Frontal cortex (tissue), 4 donors: ENCODE measurements around the gene NOS1AP. TPM values are rescaled to one million over a fixed set of nuclear protein-coding genes. Genes with fewer than 3 reads are reported as not detected.

Source experiments
- DNase-seq, 2 donors: peaks; one replicate each; pipeline ENCODE4 v3.0.0; 2012; ENCODE audit warnings: low spot score in 2 of 2
- FAIRE-seq: peaks from 2 replicates; lab custom pipeline; 2012; peaks lifted over from hg19 to GRCh38; lab: Jason Lieb, UNC
- total RNA-seq: library from RNA; depleted of rRNA; stranded (reverse); fragments of >200 nt; gene quantifications from one replicate; pipeline ENCODE4 v1.2.3, GENCODE V29; 2014
- donor health status: control.
- donor health status: control.
- donor health status: control.

NOS1AP gene
- total RNA-seq, 1 donor from 2014 or later = 4.9 TPM

DNA sequence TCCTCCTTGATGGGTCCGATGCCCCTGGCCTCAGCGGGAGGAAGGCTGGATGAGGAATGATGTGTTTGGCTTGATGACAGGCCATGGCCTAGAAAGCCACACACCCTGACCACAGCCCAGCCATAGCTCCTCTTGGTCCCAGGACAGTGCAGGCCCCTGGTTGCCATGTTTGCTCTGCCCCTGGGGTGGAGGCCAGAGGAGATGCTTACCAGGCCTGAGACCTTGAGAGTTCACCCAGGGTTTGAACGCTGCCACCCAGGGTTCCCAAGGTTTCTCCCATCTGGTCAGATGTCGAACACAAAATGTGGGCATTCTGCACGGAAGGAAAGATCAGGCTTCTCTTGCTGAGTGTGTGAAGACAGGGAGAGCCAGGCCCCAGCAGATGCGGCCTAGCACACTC lies 314.6 kb downstream of the NOS1AP start:
- FAIRE-seq = no peak
- DNase-seq = no peak

GRCh38 chr1:162384601-162385279 lies 315.2 kb downstream of the NOS1AP start:
- FAIRE-seq (no peak), DNase-seq (no peak)

- FAIRE-seq (no peak), DNase-seq (no peak)
Measured at GRCh38 chr1:162385280-162385623, 315.8 kb downstream of the NOS1AP start.

GRCh38 chr1:162385702-162386101 lies 316.2 kb downstream of the NOS1AP start:
- DNase-seq (no peak), FAIRE-seq (no peak)

GRCh38 chr1:162386292-162387225 lies 317.1 kb downstream of the NOS1AP start:
- no peak for DNase-seq
- no peak for FAIRE-seq

- FAIRE-seq = no peak
- no peak for DNase-seq
Measured at GRCh38 chr1:162387226-162388082, 318.0 kb downstream of the NOS1AP start.

- FAIRE-seq (no peak), DNase-seq (no peak)
Measured at GRCh38 chr1:162388083-162388594, 318.6 kb downstream of the NOS1AP start.

- DNase-seq (no peak), FAIRE-seq (no peak)
Measured at GRCh38 chr1:162388615-162389014, 319.1 kb downstream of the NOS1AP start.

DNA sequence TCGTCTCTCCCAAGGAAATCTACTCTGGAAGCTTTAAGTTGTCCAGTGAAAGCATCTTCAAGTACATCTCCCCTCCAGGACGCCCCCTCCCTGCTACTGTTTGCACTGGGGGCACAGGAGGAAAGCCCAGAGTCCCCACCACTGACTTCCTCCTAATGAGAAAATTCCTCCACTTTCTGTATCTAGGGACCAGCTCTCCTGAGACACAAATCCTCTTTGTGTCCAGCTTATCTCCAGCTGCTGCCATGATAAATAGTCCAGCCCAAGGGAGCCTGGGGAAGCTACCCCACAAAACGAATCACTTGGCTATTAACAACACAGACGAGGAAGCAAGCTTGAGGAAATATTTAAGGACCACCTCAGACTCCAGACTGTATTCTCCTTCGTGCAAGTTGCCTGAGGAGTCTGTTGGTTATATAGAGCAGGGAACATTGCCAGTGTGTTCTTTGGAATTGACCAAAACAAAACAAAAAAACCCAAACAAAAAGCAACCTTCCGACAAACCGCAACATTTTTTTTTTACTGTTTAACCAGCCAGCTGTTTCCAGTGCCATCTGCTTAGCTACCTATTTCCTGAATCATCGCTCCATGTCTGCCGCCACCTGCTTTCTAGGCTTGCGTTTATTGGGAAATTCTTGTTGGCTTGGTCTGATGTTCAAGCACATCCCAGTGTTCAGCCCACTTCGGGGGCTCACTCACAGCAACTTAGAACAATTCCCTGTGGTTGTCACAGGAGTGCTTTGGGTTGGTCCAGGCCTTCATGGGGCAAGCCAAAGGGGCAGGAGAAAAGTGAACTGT lies 319.7 kb downstream of the NOS1AP start:
- no peak for FAIRE-seq
- DNase-seq = no peak

GRCh38 chr1:162389971-162390370 lies 320.5 kb downstream of the NOS1AP start:
- FAIRE-seq (no peak), DNase-seq (no peak)

GRCh38 chr1:162390396-162391185 lies 321.1 kb downstream of the NOS1AP start:
- DNase-seq (no peak), FAIRE-seq (no peak)

- FAIRE-seq (no peak), DNase-seq (peak in 1 of 2 donors; percentile 42)
Measured at GRCh38 chr1:162391790-162392563, 322.5 kb downstream of the NOS1AP start.

DNA sequence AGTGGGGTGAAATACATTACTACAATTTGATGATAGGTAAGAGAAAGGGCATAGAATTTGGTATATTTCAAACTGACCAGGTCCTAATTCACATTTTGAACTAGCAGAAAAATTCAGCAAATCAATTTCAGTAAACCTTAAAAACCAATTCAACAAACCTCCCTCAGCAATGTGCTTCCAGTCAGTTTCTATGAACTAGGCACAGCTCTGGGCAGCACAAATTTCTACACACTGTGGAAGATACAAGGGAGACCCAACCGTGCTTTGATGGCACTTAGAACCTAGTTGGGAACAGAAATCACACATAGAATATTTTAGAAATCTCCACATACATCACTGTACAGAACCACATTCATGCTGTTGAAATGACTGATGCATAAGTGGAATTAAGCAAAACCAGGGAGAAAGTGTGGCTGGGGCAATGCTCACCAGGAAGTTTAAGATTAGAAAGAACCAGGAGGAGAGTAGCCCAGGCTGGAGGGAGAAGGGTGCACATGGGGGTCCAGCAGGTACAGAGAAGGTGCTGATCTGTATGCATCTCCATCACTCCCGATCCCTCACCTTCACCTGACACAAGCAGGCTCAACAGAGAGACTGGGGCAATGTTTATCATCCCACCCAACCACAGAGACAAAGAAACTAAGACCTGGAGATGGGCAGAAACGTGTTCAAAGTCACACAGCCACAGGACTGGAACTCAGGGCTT lies 326.9 kb downstream of the NOS1AP start:
- DNase-seq (no peak), FAIRE-seq (no peak)

GRCh38 chr1:162397039-162397448 lies 327.6 kb downstream of the NOS1AP start:
- no peak for FAIRE-seq

GRCh38 chr1:162397943-162398560 lies 328.6 kb downstream of the NOS1AP start:
- no peak for FAIRE-seq
- no peak for DNase-seq

More at GRCh38 chr1:162397039-162397448, 327.6 kb downstream of the NOS1AP start:
- DNase-seq = no peak

DNA sequence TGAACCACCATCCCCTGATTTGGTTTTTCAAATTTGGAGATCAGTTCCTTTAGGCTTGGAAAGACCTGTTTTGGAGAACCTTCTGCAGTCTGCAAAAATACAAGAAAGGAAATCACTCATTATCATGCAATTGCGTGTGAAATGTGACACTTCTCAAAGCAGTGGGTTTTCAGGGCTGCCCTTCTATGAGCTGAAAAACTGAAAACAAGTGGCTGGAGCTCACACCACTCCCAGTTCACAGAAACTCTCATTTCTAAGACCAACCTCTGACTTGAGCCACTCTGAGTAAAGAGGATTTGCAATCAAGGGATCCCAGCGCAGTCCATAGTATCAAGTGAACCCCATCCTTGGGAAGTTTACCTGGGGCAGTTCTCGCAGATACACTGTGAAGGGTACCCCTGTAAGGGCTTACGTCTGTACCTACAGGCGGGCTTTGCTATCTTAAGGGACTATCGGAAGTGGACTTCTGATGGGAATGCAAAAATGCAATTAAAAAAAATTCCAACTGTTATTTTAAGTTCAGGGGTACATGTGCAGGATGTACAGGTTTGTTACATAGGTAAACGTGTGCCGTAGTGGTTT lies 329.6 kb downstream of the NOS1AP start:
- no peak for FAIRE-seq
- no peak for DNase-seq
